ENCODE data around the gene APC.
A peak's percentile ranks its signal among the peaks of the same experiment; 100 is the strongest.
"Not testable (repeated sequence)": the region's sequence is repeated elsewhere in the genome, so short reads cannot be mapped to it uniquely, and the experiment has no call there.

APC gene

DNA sequence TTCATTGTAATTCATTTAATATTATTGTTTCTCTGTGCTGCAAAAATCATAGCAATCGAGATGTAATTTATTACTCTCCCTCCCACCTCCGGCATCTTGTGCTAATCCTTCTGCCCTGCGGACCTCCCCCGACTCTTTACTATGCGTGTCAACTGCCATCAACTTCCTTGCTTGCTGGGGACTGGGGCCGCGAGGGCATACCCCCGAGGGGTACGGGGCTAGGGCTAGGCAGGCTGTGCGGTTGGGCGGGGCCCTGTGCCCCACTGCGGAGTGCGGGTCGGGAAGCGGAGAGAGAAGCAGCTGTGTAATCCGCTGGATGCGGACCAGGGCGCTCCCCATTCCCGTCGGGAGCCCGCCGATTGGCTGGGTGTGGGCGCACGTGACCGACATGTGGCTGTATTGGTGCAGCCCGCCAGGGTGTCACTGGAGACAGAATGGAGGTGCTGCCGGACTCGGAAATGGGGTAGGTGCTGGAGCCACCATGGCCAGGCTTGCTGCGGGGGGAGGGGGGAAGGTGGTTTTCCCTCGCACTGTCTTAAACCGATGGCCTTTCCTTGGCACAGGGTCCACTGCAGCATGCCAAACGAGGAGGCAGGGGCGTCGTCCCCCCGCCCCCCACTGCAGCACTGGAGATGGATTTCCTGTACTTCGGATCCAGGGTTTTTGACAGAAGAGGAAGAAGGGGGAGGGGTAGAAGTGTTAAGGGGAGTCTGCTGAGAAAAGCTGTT is at the start of gene APC:
Gene APC (plus strand): TSS at position 423 of the 728 bp plus-strand sequence. CDS start 17,006 bp downstream, outside the sequence.
- DNase-seq: peak; percentile 53

GRCh38 chr5:112689155-112689909 is 48.4 kb upstream of the APC start:
- no peak for DNase-seq

DNA sequence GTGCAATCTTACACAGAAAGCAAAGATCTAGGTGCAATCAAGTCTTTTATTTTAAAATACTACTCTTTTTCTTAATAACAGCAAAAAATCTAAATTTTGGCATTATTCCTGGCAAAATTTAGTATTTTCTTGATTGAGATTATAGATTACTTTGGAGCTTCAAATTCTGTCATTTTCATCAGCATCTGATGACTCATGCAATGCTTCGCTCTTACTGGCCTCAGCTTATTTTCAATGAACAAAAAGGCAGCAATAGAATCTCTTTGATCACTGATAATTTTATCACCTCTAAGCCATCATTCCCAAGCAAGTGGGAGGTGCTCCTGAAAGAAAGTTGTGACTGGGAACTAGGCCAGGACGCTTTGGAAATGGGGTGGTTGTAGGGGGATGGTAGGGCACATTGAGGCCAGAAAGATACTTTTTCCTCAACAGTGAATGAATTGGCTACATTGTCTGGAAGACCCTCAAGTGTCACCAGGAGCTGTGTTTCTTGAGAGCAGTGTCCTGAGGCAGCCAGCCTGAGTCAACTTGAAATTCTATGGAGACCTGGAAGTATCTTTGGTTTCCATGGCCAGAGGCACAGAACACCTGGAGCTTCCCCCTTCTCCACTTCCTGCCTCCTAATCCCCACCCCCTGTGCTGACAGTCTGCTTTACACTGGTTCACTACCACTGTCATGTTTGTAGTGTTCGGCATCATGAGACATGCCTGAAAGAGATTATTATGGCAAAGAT is 46.9 kb upstream of the APC start:
- no peak for DNase-seq

GRCh38 chr5:112691339-112691680 is 46.4 kb upstream of the APC start:
- DNase-seq: no peak

DNA sequence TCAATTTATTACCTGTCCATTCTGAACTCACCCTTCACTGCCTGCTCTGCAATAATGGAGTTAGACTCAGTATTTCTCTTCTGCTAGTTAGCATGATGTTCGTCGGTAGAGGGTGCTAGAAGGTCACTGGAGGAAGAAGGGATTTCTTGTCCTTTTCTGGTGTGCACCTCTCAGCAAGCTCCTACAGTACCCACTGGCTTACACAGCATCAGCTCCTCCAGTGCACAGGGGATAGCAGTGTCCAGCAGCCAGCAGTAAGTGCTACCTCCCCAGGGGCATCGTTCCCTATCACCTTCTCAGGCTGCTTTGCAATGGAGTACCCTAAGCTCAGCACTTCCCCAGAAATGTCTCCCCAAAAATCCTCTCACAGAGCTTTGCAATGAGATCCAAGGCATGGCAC is 45.9 kb upstream of the APC start:
- no peak for DNase-seq

DNA sequence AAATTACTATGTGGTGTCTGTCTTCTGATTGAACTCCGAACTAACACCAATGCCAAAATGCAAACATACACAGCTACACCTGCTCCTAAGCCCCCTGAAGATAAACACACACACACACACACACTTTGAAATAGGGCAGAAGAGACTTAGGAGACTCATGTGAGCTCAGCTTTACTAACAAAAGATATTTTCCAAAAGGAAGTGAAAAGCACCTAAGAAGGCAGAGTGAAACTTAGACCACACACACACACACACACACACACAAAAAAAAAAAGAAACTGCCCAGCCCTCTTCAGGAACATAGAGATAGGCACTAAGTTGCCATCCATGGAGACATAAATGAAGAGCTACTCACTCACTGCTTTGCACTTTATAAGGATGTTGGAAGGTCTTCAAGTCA is 45.2 kb upstream of the APC start:
- no peak for DNase-seq

DNA sequence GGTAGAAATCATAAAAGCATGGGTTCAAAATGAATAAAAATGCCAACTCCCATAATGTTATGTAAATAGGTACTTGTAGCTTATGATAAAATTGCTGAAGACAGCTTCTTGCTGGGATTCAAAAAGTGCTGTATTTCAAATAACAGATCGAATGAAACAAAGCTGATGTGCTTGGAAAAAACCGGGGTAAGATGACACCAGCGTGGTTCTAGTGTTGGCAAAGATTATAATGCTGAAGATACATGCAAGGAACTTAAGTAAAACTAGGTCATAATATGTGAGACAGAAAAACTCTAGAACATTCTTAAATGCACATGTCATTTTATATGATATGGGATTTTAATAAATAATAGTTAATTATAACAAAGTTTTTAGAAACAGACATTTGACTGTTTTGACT is 44.4 kb upstream of the APC start:
- DNase-seq: no peak

GRCh38 chr5:112694853-112695709 is 42.6 kb upstream of the APC start:
- DNase-seq: no peak

DNA sequence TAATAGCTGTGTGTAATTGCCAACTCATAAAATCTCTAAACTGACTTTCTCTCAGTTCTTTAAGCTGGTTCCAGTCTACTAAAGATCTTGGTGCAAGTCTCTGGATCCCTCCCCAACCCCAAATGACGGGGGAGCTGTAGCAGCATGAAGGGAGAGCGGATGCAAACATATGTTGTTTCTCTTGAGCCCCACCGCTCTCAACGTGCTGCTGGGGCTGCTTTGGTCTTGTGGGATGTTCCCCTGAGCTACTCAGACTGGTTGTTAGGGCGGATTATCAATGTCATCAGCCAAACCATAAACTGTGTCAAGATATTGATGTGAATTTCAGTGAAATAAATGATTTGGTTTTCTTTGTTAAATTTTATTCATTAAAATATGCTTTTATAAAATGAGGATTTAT is 40.9 kb upstream of the APC start:
- no peak for DNase-seq

DNA sequence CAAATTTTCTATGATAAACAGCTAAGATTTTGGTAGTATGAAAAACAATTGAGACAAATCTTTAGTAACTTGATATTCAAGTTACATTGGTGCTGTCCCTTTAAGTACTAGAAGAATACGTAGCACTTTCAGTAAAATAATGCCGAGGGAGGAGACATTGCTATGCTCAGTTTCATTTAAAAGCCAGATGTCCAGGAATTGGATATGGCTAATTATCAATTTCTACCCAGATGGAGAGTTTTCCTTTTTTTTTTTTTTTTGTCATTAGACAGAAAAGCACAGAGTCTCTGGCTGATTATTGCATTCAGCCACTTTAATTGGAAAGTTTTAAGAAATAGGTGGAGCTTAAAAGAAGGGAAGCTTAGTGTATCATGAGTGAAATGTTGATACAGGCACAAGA is 40.4 kb upstream of the APC start:
- no peak for DNase-seq

DNA sequence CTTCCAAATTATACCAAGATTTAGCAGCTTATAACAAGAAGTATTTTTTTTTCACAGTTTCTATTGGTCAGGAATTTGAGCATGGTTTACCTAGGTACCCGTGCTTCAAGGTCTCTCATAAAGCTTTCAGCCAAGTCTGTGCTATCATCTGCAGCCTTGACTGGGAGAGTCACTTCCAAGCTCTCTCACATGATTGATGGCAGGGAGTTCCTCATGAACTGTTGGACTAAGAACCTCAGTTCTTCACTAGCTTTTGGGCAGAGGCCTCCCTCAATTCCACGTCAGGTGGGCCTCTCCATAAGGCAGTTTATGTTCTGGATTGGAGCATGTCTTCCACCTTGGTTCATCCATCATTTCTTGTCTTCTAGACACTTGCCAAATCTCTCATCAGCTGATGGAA is 39.9 kb upstream of the APC start:
- no peak for DNase-seq

DNA sequence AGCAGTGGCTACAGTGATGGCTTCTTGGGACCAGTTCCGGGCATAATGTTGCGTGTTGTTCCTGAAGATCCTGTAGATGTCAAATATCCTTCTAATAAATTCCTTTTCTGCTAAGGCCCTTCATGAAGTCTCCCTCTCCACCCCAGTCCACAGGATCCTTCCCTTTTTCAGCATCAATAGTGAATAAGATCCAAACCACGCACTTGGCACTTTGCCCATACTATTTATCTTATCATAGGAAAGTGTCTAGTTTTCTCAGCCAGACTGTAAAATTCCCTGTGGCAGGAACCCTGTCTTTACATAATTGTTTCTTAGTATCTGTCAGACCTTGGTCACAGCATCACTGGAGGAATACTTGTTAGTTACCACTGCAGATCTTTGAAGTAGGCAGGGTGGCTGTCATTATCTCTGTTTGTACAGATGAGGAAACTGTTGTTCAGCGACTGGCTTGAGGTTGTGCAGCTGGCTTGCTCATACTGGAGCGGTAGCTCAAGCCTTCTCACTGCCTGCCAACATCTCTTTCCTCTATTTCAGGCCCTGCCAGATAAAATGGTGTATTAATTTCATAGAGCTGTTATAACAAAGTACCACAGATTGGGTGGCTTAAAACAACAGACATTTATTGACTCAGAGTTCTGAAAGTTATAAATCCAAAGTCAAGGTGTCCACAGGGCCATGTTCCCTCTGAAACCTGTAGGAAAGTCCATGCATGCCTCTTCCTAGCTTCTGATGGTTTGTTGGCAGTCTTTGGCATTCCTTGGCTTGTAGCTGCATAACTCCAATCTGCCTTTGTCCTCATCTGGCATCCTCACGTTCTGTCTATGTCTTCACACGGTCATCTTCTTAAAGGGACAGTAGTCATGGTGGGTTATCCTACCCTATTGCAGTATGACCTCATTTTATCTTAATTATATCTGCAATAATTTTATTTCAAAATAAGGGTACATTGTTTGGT is 33.5 kb upstream of the APC start:
- DNase-seq: no peak

GRCh38 chr5:112706446-112707016 is 31.2 kb upstream of the APC start:
- DNase-seq: no peak

DNA sequence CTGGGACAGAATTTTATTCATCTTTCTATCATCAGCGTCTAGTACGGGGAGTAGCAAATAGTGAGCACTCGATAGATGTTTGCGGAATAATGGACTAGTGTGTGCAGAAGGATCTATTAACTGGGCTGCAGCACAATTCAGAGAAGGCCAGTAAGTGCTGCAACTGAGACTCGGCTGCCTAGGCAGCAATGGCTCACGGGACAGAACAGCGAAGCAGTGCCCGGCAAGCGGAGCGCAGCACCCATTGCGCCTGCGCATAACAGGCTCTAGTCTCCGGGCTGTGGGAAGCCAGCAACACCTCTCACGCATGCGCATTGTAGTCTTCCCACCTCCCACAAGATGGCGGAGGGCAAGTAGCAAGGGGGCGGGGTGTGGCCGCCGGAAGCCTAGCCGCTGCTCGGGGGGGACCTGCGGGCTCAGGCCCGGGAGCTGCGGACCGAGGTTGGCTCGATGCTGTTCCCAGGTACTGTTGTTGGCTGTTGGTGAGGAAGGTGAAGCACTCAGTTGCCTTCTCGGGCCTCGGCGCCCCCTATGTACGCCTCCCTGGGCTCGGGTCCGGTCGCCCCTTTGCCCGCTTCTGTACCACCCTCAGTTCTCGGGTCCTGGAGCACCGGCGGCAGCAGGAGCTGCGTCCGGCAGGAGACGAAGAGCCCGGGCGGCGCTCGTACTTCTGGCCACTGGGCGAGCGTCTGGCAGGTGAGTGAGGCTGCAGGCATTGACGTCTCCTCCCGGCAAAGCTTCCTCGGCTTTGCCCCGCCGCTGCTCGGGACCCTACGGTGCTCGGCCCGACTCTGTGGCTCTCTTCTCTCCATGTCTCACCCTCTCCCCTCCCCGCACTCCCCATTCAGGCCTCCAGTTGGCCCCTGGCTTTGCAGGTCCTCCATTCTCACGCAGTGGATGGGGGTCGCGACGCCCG is 30.2 kb upstream of the APC start:
- peak; percentile 94 for DNase-seq

GRCh38 chr5:112708103-112708622 is 29.5 kb upstream of the APC start:
- no peak for DNase-seq

DNA sequence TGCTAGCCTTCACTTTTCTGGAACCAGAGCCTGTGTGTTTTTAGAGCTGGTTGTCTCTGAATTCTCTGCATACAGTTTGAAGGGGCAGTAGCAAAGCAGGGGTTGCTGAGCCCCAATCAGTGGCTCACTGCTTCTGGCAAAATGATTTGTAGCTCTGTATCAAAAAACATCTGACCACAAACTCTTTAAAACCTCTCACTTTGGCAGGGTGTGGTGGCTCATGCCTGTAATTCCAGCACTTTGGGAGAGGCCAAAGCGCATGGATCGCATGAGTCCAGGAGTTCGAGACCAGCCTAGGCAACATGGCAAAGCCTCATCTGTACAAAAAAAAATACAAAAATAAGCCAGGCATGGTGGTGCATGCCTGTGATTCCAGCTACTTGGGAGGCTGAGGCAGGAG is 28.3 kb upstream of the APC start:
- no peak for DNase-seq

GRCh38 chr5:112710896-112711295 is 26.8 kb upstream of the APC start:
- no peak for DNase-seq

GRCh38 chr5:112711436-112711835 is 26.2 kb upstream of the APC start:
- no peak for DNase-seq

- no peak for DNase-seq
Measured at GRCh38 chr5:112713206-112713605, 24.5 kb upstream of the APC start.

- not testable (repeated sequence) for DNase-seq
Measured at GRCh38 chr5:112716895-112717294, 20.8 kb upstream of the APC start.

All from activated effector memory CD4-positive, alpha-beta T cell treated with Interleukin-2 at 50 U/mL for 16 hours (primary cell).